PC-3 (cell line): Measurements from ENCODE around the gene ITGA1. TPM values are rescaled to one million over a fixed set of nuclear protein-coding genes. Genes with fewer than 3 reads are reported as not detected.

ENCODE experiments used
- ATAC-seq: fragments of 200-7000 bp; cut with Tn5 transposase; 2 replicates; pipeline ENCODE4 v1.9.1; 2020; ENCODE audit warnings: mild to moderate bottlenecking, moderate library complexity
- BruUV-seq: library from RNA; stranded (reverse); fragments of 400-500 nt; replicated peaks from 2 replicates; lab custom pipeline; 2021; lab: Mats Ljungman, UMichigan
- CTCF ChIA-PET: fragments of 300-600 bp; sonication (Branson Sonifier 250); formaldehyde crosslinking; loops from one replicate; lab custom pipeline; 2022; ENCODE audit warnings: antibody characterized with exemption; lab: Charles Lee
- POLR2A ChIA-PET: fragments of 300-600 bp; sonication (Branson Sonifier 250); formaldehyde crosslinking; loops from one replicate; lab custom pipeline; 2022; ENCODE audit warnings: antibody characterized with exemption; ENCODE audit not compliant: unreplicated experiment; lab: Charles Lee
- DNase-seq: peaks from one replicate; pipeline ENCODE4 v3.0.0-alpha.2; 2015
- H2AFZ ChIP-seq: fragments of 300-600 bp; sonication (generic); 2 replicates; pipeline ENCODE4 v1.6.0; 2016; ENCODE audit warnings: antibody characterized with exemption, low read length
- H3F3A ChIP-seq: fragments of 300-600 bp; sonication (generic); one replicate; pipeline ENCODE4 v1.6.0; 2017; ENCODE audit warnings: antibody characterized with exemption, low read length, control low read depth, mild to moderate bottlenecking; ENCODE audit not compliant: unreplicated experiment
- H3K27ac ChIP-seq: fragments of 300-600 bp; sonication (generic); 2 replicates; pipeline ENCODE4 v1.5.1; 2016; ENCODE audit warnings: mild to moderate bottlenecking, low read length
- H3K27me3 ChIP-seq: fragments of 300-600 bp; sonication (generic); 2 replicates; pipeline ENCODE4 v1.6.1; 2016; ENCODE audit warnings: low read length, mixed read lengths
- H3K36me3 ChIP-seq: fragments of 300-600 bp; sonication (generic); 2 replicates; pipeline ENCODE4 v1.6.1; 2016; ENCODE audit warnings: low read depth, mixed run types, low read length, mixed read lengths
- H3K4me1 ChIP-seq: fragments of 300-600 bp; sonication (generic); 2 replicates; pipeline ENCODE4 v1.5.1; 2016; ENCODE audit warnings: low read length; ENCODE audit not compliant: insufficient read depth
- H3K4me2 ChIP-seq: fragments of 300-600 bp; sonication (generic); 2 replicates; pipeline ENCODE4 v1.6.0; 2016; ENCODE audit warnings: low read length
- H3K4me3 ChIP-seq: fragments of 300-600 bp; sonication (generic); 2 replicates; pipeline ENCODE4 v1.5.1; 2016; ENCODE audit warnings: mild to moderate bottlenecking, low read length, mixed read lengths
- H3K79me2 ChIP-seq: fragments of 300-600 bp; sonication (generic); 2 replicates; pipeline ENCODE4 v1.6.1; 2017; ENCODE audit warnings: low read length, mixed read lengths
- H3K9ac ChIP-seq: fragments of 300-600 bp; sonication (generic); 2 replicates; pipeline ENCODE4 v1.6.0; 2016; ENCODE audit warnings: mild to moderate bottlenecking, low read length
- H3K9me2 ChIP-seq: fragments of 300-600 bp; sonication (generic); replicated peaks from 2 replicates; pipeline ENCODE4 v1.6.1; 2016; ENCODE audit warnings: mixed run types, low read length, mixed read lengths
- H3K9me3 ChIP-seq: fragments of 300-600 bp; sonication (generic); 2 replicates; pipeline ENCODE4 v1.6.1; 2016; ENCODE audit warnings: low read length, mixed read lengths
- H4K20me1 ChIP-seq: fragments of 300-600 bp; sonication (generic); 2 replicates; pipeline ENCODE4 v1.6.1; 2016; ENCODE audit warnings: low read length, mixed read lengths
- CTCF ChIP-seq: fragments of 300-600 bp; sonication (generic); conservative IDR thresholded peaks from 2 replicates; pipeline ENCODE4 v1.5.1; 2017; ENCODE audit warnings: antibody characterized with exemption, low read depth, mild to moderate bottlenecking, low read length
- EZH2 ChIP-seq: fragments of 300-600 bp; sonication (generic); IDR thresholded peaks from one replicate; pipeline ENCODE4 v1.6.1; 2017; ENCODE audit warnings: antibody characterized with exemption, mild to moderate bottlenecking, low read length; ENCODE audit not compliant: unreplicated experiment
- EZH2phosphoT487 ChIP-seq: fragments of 300-600 bp; sonication (generic); IDR thresholded peaks from 2 replicates; pipeline ENCODE4 v1.6.1; 2018; ENCODE audit warnings: mild to moderate bottlenecking, antibody characterized with exemption, low read length, borderline replicate concordance
- intact Hi-C: fragments of 100-400 bp; cut with micrococcal nuclease; formaldehyde crosslinking; loops from 2 replicates; pipeline ENCODE4 v1.9.0; 2023
- total RNA-seq: library from RNA; depleted of rRNA; stranded (reverse); fragments of >200 nt; gene quantifications from 2 replicates; pipeline ENCODE4 v1.2.3, GENCODE V29; 2014

ITGA1 gene
- total RNA-seq, 1 experiment from 2014 or later, result 4.7 TPM

DNA sequence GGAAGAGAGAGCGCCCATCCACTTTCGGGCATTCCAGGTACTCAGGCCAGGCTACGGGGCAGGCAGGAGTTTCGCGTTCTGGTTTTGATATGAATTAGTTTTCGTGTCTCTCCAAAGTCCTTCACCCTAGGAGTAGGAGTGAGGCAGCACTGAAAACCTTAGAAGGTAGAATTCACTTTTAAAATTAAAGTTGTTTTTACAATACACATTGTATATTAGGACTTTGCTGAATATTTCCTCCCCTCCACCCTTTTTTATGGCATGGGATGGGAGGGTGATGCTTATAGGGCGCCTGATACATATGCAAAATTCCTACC is 747 bp downstream of the ITGA1 start:
- no peak for DNase-seq
- POLR2A ChIA-PET, result no interaction called here
- no peak for ATAC-seq
- CTCF ChIA-PET, result interaction anchor here (0.5 to 2.2 kb wide), 3 partner anchors 21 to 127 kb away, joined by 3 to 8 read pairs (median 3); no protein-coding TSS in a partner anchor
- intact Hi-C loops, result loop anchor here (1.0 to 10.0 kb wide), 5 partner anchors 11 to 306 kb away; partner anchors contain the start of gene ITGA2
- peak overlapping the region; percentile 85 for H3K27ac ChIP-seq
- H3K36me3 ChIP-seq, result no peaks in the 10 kb centered on the region
- peak overlapping the region; percentile 90 for H3K4me2 ChIP-seq
- H3F3A ChIP-seq, result peaks cover 4% of the 10 kb centered on the region
- no TSS peak for BruUV-seq
- H4K20me1 ChIP-seq, result peaks cover 27% of the 10 kb centered on the region; the same call in 1 of the 2 replicates
- H3K79me2 ChIP-seq, result peaks cover 25% of the 10 kb centered on the region
- peaks cover 41% of the 10 kb centered on the region for H3K4me1 ChIP-seq
- H3K9me2 ChIP-seq, result no peaks in the 10 kb centered on the region
- peak overlapping the region; percentile 88 for H2AFZ ChIP-seq
- peak overlapping the region; percentile 90 for H3K9ac ChIP-seq
- H3K27me3 ChIP-seq, result no peaks in the 10 kb centered on the region
- H3K4me3 ChIP-seq, result peak overlapping the region; percentile 77
- H3K9me3 ChIP-seq, result no peaks in the 10 kb centered on the region
- TF ChIP-seq EZH2 (no peak), CTCF (no peak), EZH2phosphoT487 (no peak)

DNA sequence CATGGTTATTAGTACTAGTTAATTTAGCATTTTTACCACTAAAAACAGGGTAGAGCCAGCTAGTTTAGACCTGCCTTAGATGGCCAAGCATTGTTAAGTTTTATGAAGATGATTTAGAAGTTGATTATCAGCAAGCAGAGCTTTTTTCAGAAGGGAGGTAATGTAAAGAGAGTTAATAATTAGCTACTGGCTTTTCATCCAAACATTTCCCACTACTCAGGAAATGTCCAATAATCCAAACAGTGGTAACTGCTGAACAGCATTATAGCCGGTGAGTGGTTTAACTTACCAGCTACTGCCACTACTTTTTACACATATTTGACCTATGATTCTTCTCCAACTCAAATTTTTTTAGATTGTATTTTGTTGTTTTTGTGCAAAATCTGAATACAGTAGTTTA is 1.7 kb downstream of the ITGA1 start:
- intact Hi-C loops, result loop anchor here (5.0 to 10.0 kb wide), 4 partner anchors 82 to 305 kb away; partner anchors contain the start of gene ITGA2

More for the DNA sequence above, 1.7 kb downstream of the ITGA1 start:
- H3K4me3 ChIP-seq, result peak overlapping the region; percentile 77
- ChIA-PET POLR2A (interaction anchor here (1.1 kb wide), 1 partner anchor 10 kb away, joined by 3 read pairs; no protein-coding TSS in a partner anchor), CTCF (interaction anchor here (1.0 kb wide), 1 partner anchor 96 kb away, joined by 3 read pairs; no protein-coding TSS in a partner anchor)
- peaks cover 27% of the 10 kb centered on the region; the same call in 1 of the 2 replicates for H4K20me1 ChIP-seq
- DNase-seq (no peak), ATAC-seq (no peak)
- no peaks in the 10 kb centered on the region for H3K9me3 ChIP-seq
- peak overlapping the region; percentile 90 for H3K4me2 ChIP-seq
- peaks cover 32% of the 10 kb centered on the region for H3K4me1 ChIP-seq
- peaks cover 25% of the 10 kb centered on the region for H3K79me2 ChIP-seq
- no TSS peak for BruUV-seq
- H3K9me2 ChIP-seq, result no peaks in the 10 kb centered on the region
- no peaks in the 10 kb centered on the region for H3K36me3 ChIP-seq
- no peak for TF ChIP-seq CTCF
- no peak for TF ChIP-seq EZH2phosphoT487
- peaks cover 4% of the 10 kb centered on the region for H3F3A ChIP-seq
- no peaks in the 10 kb centered on the region for H3K27me3 ChIP-seq
- H3K27ac ChIP-seq, result peak overlapping the region; percentile 85; the same call in 1 of the 2 replicates
- H2AFZ ChIP-seq, result no peak overlapping the region
- peak overlapping the region; percentile 90 for H3K9ac ChIP-seq
